Stimulated activated CD4-positive, alpha-beta T cell treated with anti-CD3 and anti-CD28 coated beads, Interleukin-4, amount 100 ng/mL, for 4 hours (primary cell): ENCODE data around the gene NPFFR1.

ENCODE experiments used
- DNase-seq, 2 experiments: peaks; one replicate each; pipeline ENCODE4 v3.0.0-alpha.2; 2020

The NPFFR1 gene

DNA sequence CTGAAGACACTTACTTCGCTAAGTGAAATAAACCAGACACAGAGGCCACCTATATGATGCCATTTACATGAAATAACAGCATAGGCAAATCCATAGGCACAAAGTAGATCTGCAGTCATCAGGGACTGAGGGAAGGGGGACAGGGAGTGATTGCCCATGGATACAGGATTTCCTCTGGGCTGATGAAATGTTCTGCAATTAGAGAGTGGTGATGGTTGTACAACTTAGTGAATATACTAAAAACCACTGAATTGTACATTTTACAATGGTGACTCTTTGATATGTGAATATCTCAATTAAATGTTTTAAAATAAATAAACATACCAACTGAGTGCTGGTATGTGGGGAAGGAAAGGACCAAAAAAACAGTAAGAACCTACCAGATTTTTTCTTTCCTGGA is 70.9 kb downstream of the NPFFR1 start:
- no peak for DNase-seq

DNA sequence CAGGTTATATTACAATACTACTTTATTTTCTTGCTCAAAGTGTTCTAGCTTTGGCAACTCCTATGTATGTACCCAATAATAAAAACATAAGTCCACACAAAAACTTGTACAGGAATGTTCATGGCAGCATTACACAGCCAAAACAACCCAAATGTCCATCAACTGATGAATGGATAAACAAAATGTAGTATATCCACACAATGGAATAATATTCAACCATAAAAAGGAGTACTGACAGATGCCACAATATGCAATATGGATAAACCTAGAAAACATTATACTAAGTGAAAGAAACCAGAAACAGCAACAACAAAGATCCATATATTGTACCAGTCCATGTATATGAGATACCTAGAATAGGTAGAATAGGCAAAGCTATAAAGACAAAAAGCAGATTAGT is 71.5 kb downstream of the NPFFR1 start:
- no peak for DNase-seq

DNA sequence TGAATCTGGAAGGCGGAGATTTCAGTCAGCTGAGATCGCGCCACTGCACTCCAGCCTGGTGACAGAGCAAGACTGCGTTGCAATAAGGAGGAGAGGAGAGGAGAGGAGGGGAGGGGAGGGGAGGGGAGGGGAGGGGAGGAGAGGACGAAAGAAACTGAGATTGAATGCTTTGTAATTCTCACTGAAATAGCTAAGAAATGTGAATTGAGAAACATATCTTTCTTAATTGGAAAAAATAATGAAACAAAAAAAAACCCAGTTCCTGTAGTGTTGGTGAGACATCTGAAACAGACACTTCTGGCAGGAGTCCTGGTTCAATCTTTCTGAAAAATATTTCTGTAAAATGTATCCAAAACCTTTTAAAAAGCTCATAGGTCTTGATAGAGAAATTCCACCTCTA is 77.0 kb downstream of the NPFFR1 start:
- DNase-seq = no peak

DNA sequence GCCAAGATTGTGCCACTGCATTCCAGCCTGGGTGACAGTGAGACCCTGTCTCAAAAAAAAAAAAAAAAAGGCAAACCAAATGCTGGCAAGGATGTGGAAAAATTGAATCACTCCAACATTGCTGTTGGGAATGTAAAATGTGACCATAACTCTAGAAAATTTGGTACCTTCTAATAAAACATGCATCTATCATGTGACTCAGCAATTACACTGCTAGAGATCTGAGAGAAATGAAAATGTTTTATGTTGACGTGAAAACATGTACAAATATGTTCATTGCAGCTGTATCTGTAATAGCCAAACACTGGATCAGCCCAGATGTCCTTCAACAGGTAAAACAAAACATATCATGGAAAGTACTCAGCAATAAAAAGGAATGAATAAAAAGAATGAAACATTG is 82.7 kb downstream of the NPFFR1 start:
- no peak for DNase-seq

DNA sequence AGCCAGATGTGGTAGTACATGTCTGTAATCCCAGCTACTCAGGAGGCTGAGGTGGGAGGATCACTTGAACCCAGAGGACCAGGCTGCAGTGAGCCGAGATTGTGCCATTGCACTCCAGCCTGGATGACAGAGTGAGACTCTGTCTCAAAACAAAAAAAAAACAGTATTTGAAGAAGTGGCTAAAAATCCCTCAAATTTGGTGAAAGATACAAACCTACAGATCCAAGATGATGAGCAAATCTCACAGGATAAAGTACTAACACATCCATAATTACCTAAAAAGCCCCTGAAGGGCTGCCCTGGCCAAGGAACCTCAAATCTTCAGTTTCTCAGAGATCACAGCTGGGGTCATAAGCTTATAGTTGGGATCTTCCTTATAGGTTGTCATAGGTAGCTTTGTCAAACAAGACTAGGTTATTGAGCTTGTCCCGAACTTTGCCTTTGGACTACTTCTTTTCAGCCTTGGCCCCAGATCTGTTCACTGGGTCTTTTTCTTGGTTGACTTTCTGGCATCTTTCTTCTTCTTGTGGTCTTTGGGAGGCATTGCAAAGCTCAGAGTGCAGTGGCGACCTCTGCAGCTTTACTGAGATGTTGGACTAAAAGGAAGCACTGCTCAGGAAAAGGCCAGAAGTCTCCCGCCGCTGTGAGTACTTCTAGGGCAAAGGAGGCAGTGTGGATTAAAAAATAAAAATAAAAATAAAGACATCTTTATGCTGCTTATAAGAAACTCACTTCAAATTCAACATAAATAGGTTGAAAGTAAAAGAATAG is 84.9 kb downstream of the NPFFR1 start:
- DNase-seq = no peak
